ENCODE measurements around the gene RBM19.
A peak's percentile ranks its signal among the peaks of the same experiment; 100 is the strongest.

RBM19 gene

GRCh38 chr12:113867258-113867657 lies 98.9 kb downstream of the RBM19 start:
- ChIA-PET POLR2A (ENCODE audit: low non-redundant PET) (interaction anchor here (0.6 kb wide), 1 partner anchor 524 kb away, joined by 3 read pairs; no protein-coding TSS in a partner anchor), CTCF (interaction anchor here (0.6 to 0.7 kb wide), 4 partner anchors 414 to 983 kb away, joined by 3 read pairs; no protein-coding TSS in a partner anchor)
- H3K27ac ChIP-seq = no peak overlapping the region
- no peak for TF ChIP-seq CTCF (conservative IDR thresholded peaks at IDR 0.05; ENCODE audit: low read depth)
- peak; percentile 7 for DNase-seq (ENCODE audit: low spot score)

- no peak for DNase-seq (ENCODE audit: low spot score)
- H3K27ac ChIP-seq = no peak overlapping the region
- CTCF ChIA-PET = interaction anchor here (0.6 kb wide), 2 partner anchors 984 to 1073 kb away, joined by 3 read pairs; no protein-coding TSS in a partner anchor
- no peak for TF ChIP-seq CTCF (conservative IDR thresholded peaks at IDR 0.05; ENCODE audit: low read depth)
- POLR2A ChIA-PET (ENCODE audit: low non-redundant PET) = no interaction called here
Observed at GRCh38 chr12:113866496-113866895, 99.6 kb downstream of the RBM19 start.

- ChIA-PET CTCF (no interaction called here), POLR2A (ENCODE audit: low non-redundant PET) (no interaction called here)
- no peak for TF ChIP-seq CTCF (conservative IDR thresholded peaks at IDR 0.05; ENCODE audit: low read depth)
- no peak for DNase-seq (ENCODE audit: low spot score)
- H3K27ac ChIP-seq = peak overlapping the region; percentile 27
Observed at GRCh38 chr12:113863455-113863845, 102.7 kb downstream of the RBM19 start.

- H3K27ac ChIP-seq = peak overlapping the region; percentile 27
- DNase-seq (ENCODE audit: low spot score) = no peak
- POLR2A ChIA-PET (ENCODE audit: low non-redundant PET) = no interaction called here
- TF ChIP-seq CTCF (conservative IDR thresholded peaks at IDR 0.05; ENCODE audit: low read depth) = no peak
- CTCF ChIA-PET = interaction anchor here (0.6 kb wide), 1 partner anchor 678 kb away, joined by 3 read pairs; no protein-coding TSS in a partner anchor
Observed at GRCh38 chr12:113862590-113863454, 103.3 kb downstream of the RBM19 start.

GRCh38 chr12:113861708-113862312 lies 104.3 kb downstream of the RBM19 start:
- DNase-seq (ENCODE audit: low spot score) = no peak
- ChIA-PET POLR2A (ENCODE audit: low non-redundant PET) (no interaction called here), CTCF (no interaction called here)
- H3K27ac ChIP-seq = no peak overlapping the region
- TF ChIP-seq CTCF (conservative IDR thresholded peaks at IDR 0.05; ENCODE audit: low read depth) = no peak

- DNase-seq (ENCODE audit: low spot score) = peak; percentile 76
- TF ChIP-seq CTCF (conservative IDR thresholded peaks at IDR 0.05; ENCODE audit: low read depth) = no peak
- POLR2A ChIA-PET (ENCODE audit: low non-redundant PET) = interaction anchor here (0.7 kb wide), 1 partner anchor 11 kb away, joined by 4 read pairs; no protein-coding TSS in a partner anchor
- peak overlapping the region; percentile 33 for H3K27ac ChIP-seq
- CTCF ChIA-PET = no interaction called here
Observed at GRCh38 chr12:113860950-113861349, 105.2 kb downstream of the RBM19 start.
